Astrocyte (in vitro differentiated cells and primary cell): ENCODE data around the gene ATP6V1G2.

Source experiments
- EZH2 ChIP-seq: IDR thresholded peaks from 2 replicates; pipeline ENCODE4 v1.6.1; 2012; ENCODE audit warnings: mild to moderate bottlenecking, low read length, inconsistent platforms; ENCODE audit not compliant: insufficient read depth
- TF ChIP-seq, protein P1 (sequence below): IDR thresholded peaks from 2 replicates; pipeline ENCODE4 v1.5.1; 2011; ENCODE audit warnings: low read depth, mild to moderate bottlenecking, inconsistent platforms, low read length, moderate library complexity; ENCODE audit not compliant: insufficient read depth

DNA sequence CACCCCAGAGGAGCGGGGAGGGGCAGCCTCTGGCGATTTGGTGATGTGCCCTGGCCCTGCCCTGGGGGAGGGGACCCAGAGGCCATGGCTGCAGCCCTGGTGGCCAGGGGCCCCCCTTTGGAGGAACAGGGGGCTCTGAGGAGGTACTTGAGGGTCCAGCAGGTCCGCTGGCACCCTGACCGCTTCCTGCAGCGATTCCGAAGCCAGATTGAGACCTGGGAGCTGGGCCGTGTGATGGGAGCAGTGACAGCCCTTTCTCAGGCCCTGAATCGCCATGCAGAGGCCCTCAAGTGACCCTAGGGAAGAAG is 11.9 kb upstream of the ATP6V1G2 start:
- TF ChIP-seq, protein P1, sequence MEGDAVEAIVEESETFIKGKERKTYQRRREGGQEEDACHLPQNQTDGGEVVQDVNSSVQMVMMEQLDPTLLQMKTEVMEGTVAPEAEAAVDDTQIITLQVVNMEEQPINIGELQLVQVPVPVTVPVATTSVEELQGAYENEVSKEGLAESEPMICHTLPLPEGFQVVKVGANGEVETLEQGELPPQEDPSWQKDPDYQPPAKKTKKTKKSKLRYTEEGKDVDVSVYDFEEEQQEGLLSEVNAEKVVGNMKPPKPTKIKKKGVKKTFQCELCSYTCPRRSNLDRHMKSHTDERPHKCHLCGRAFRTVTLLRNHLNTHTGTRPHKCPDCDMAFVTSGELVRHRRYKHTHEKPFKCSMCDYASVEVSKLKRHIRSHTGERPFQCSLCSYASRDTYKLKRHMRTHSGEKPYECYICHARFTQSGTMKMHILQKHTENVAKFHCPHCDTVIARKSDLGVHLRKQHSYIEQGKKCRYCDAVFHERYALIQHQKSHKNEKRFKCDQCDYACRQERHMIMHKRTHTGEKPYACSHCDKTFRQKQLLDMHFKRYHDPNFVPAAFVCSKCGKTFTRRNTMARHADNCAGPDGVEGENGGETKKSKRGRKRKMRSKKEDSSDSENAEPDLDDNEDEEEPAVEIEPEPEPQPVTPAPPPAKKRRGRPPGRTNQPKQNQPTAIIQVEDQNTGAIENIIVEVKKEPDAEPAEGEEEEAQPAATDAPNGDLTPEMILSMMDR, result no peak
- no peak for TF ChIP-seq EZH2
